Astrocyte (in vitro differentiated cells and primary cell): Measurements from ENCODE around the gene DIP2B. TPM values are rescaled to one million over a fixed set of nuclear protein-coding genes. Genes with fewer than 3 reads are reported as not detected.

ENCODE experiments used
- DNase-seq: peaks from one replicate; pipeline ENCODE4 v3.0.0-alpha.2; 2010; ENCODE audit warnings: low read depth
- FAIRE-seq: peaks from 2 replicates; lab custom pipeline; 2011; peaks lifted over from hg19 to GRCh38; lab: Jason Lieb, UNC
- H2AFZ ChIP-seq: 2 replicates; pipeline ENCODE4 v1.6.0; 2012; ENCODE audit warnings: low read depth, low read length, inconsistent platforms
- H3K27ac ChIP-seq: 2 replicates; pipeline ENCODE4 v1.5.1; 2011; ENCODE audit warnings: low read depth, low read length, inconsistent platforms
- H3K27me3 ChIP-seq: 2 replicates; pipeline ENCODE4 v1.6.0; 2011; ENCODE audit warnings: low read length, inconsistent platforms; ENCODE audit not compliant: insufficient read depth
- H3K36me3 ChIP-seq: 2 replicates; pipeline ENCODE4 v1.5.1; 2011; ENCODE audit warnings: low read length, inconsistent platforms; ENCODE audit not compliant: insufficient read depth
- H3K4me1 ChIP-seq: 2 replicates; pipeline ENCODE4 v1.5.1; 2011; ENCODE audit warnings: low read length, inconsistent platforms; ENCODE audit not compliant: insufficient read depth
- H3K4me2 ChIP-seq: 2 replicates; pipeline ENCODE4 v1.6.0; 2012; ENCODE audit warnings: low read length, inconsistent platforms
- H3K4me3 ChIP-seq: 2 replicates; pipeline ENCODE4 v1.5.1; 2011; ENCODE audit warnings: low read depth, mild to moderate bottlenecking, low read length, inconsistent platforms; ENCODE audit not compliant: insufficient read depth
- H3K79me2 ChIP-seq: 2 replicates; pipeline ENCODE4 v1.6.0; 2012; ENCODE audit warnings: mild to moderate bottlenecking, low read length, inconsistent platforms; ENCODE audit not compliant: insufficient read depth
- H3K9ac ChIP-seq: 2 replicates; pipeline ENCODE4 v1.6.0; 2012; ENCODE audit warnings: mild to moderate bottlenecking, low read length, inconsistent platforms
- H3K9me3 ChIP-seq: 2 replicates; pipeline ENCODE4 v1.5.1; 2012; ENCODE audit warnings: low read depth, mild to moderate bottlenecking, low read length, inconsistent platforms; ENCODE audit not compliant: insufficient read depth
- H4K20me1 ChIP-seq: 2 replicates; pipeline ENCODE4 v1.6.0; 2012; ENCODE audit warnings: low read length, inconsistent platforms; ENCODE audit not compliant: insufficient read depth
- H3K27ac Mint-ChIP-seq: one replicate; pipeline ENCODE4 v1.8.0; 2021; ENCODE audit warnings: mild to moderate bottlenecking, mixed read lengths; ENCODE audit not compliant: unreplicated experiment
- H3K27me3 Mint-ChIP-seq: one replicate; pipeline ENCODE4 v1.8.0; 2021; ENCODE audit warnings: low read depth, mixed read lengths; ENCODE audit not compliant: unreplicated experiment
- H3K36me3 Mint-ChIP-seq: one replicate; pipeline ENCODE4 v1.8.0; 2021; ENCODE audit warnings: low read depth, mixed read lengths; ENCODE audit not compliant: unreplicated experiment
- H3K4me1 Mint-ChIP-seq: one replicate; pipeline ENCODE4 v1.8.0; 2021; ENCODE audit warnings: low read depth, mixed read lengths; ENCODE audit not compliant: unreplicated experiment
- H3K4me3 Mint-ChIP-seq: one replicate; pipeline ENCODE4 v1.8.0; 2021; ENCODE audit warnings: mild to moderate bottlenecking, moderate library complexity, mixed read lengths; ENCODE audit not compliant: unreplicated experiment
- H3K9me3 Mint-ChIP-seq: one replicate; pipeline ENCODE4 v1.8.0; 2021; ENCODE audit warnings: mild to moderate bottlenecking, mixed read lengths; ENCODE audit not compliant: unreplicated experiment
- CTCF ChIP-seq: IDR thresholded peaks from 2 replicates; pipeline ENCODE4 v1.5.1; 2011; ENCODE audit warnings: low read depth, mild to moderate bottlenecking, inconsistent platforms, low read length, moderate library complexity; ENCODE audit not compliant: insufficient read depth
- EZH2 ChIP-seq: IDR thresholded peaks from 2 replicates; pipeline ENCODE4 v1.6.1; 2012; ENCODE audit warnings: mild to moderate bottlenecking, low read length, inconsistent platforms; ENCODE audit not compliant: insufficient read depth
- total RNA-seq: library from RNA; stranded (reverse); gene quantifications from 2 replicates; pipeline ENCODE4 v1.2.1, GENCODE V29; 2021

DIP2B gene
- total RNA-seq, 1 donor from 2014 or later = 53.2 TPM

- Histone ChIP-seq H3K4me1 (peaks cover 13% of the 10 kb centered on the region), H3K4me3 (no peak overlapping the region), H4K20me1 (peaks cover 4% of the 10 kb centered on the region), H3K79me2 (peaks cover 13% of the 10 kb centered on the region), H2AFZ (no peak overlapping the region), H3K36me3 (no peaks in the 10 kb centered on the region), H3K27ac (peak overlapping the region; percentile 42), H3K9ac (peak overlapping the region; percentile 52), H3K27me3 (no peaks in the 10 kb centered on the region), H3K9me3 (no peaks in the 10 kb centered on the region), H3K4me2 (peak overlapping the region; percentile 55)
- no peak for FAIRE-seq
- H3K27ac Mint-ChIP-seq = peak overlapping the region; percentile 75
- TF ChIP-seq EZH2 (no peak), CTCF (no peak)
- no peak for DNase-seq
- H3K4me3 Mint-ChIP-seq = no peak overlapping the region
- H3K27me3 Mint-ChIP-seq = no peaks in the 10 kb centered on the region
- H3K9me3 Mint-ChIP-seq = no peaks in the 10 kb centered on the region
- peaks cover 65% of the 10 kb centered on the region for H3K4me1 Mint-ChIP-seq
- peaks cover under 1% of the 10 kb centered on the region for H3K36me3 Mint-ChIP-seq
Observed at GRCh38 chr12:50641566-50641965, 136.8 kb downstream of the DIP2B start.

DNA sequence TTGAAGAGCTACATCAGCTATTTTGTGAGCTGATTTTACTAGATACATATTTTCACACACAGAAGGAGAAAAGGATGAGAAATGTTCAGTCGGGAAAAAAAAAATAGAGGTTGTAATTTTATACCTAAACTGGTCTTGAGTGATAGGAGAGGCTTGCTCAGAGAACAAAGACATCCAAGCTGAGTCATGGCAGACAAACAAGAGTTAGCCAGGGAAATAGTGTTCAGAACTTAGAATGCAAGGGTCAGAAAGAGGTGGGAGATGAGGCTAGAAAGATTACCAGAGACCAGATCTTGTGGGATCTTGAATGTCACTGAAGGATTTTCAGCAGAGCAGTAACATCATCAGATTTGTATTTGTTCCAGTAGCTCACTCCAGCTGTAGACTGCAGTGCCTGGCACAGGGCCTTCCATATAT is 137.3 kb downstream of the DIP2B start:
- Histone ChIP-seq H3K4me1 (peaks cover 16% of the 10 kb centered on the region), H3K9me3 (no peaks in the 10 kb centered on the region), H2AFZ (no peak overlapping the region), H3K4me3 (no peak overlapping the region), H3K36me3 (no peaks in the 10 kb centered on the region), H3K9ac (peak overlapping the region; percentile 52), H3K27ac (peak overlapping the region; percentile 42), H4K20me1 (peaks cover 4% of the 10 kb centered on the region), H3K4me2 (peak overlapping the region; percentile 55), H3K27me3 (no peaks in the 10 kb centered on the region), H3K79me2 (peaks cover 13% of the 10 kb centered on the region)
- DNase-seq = peak; percentile 92
- no peaks in the 10 kb centered on the region for H3K9me3 Mint-ChIP-seq
- H3K4me3 Mint-ChIP-seq = no peak overlapping the region
- TF ChIP-seq EZH2 (no peak), CTCF (no peak)
- peaks cover 3% of the 10 kb centered on the region for H3K36me3 Mint-ChIP-seq
- H3K27ac Mint-ChIP-seq = peak overlapping the region; percentile 75
- no peak for FAIRE-seq
- H3K4me1 Mint-ChIP-seq = peaks cover 65% of the 10 kb centered on the region
- H3K27me3 Mint-ChIP-seq = no peaks in the 10 kb centered on the region

GRCh38 chr12:50642761-50643160 is 138.0 kb downstream of the DIP2B start:
- TF ChIP-seq EZH2 = no peak
- TF ChIP-seq CTCF = no peak
- H3K27ac ChIP-seq = no peak overlapping the region
- no peak for FAIRE-seq

More at GRCh38 chr12:50642761-50643160, 138.0 kb downstream of the DIP2B start:
- no peak for DNase-seq
- no peak overlapping the region for H3K4me3 Mint-ChIP-seq
- H3K27me3 ChIP-seq = no peaks in the 10 kb centered on the region
- no peak overlapping the region for H2AFZ ChIP-seq
- no peaks in the 10 kb centered on the region for H3K9me3 Mint-ChIP-seq
- H3K9me3 ChIP-seq = no peaks in the 10 kb centered on the region
- peaks cover 64% of the 10 kb centered on the region for H3K4me1 Mint-ChIP-seq
- peaks cover 4% of the 10 kb centered on the region for H4K20me1 ChIP-seq
- peaks cover 13% of the 10 kb centered on the region for H3K79me2 ChIP-seq
- H3K36me3 Mint-ChIP-seq = peaks cover 3% of the 10 kb centered on the region
- H3K27ac Mint-ChIP-seq = peak overlapping the region; percentile 75
- no peak overlapping the region for H3K4me3 ChIP-seq
- no peak overlapping the region for H3K9ac ChIP-seq
- H3K4me2 ChIP-seq = no peak overlapping the region
- H3K4me1 ChIP-seq = peaks cover 23% of the 10 kb centered on the region
- no peaks in the 10 kb centered on the region for H3K27me3 Mint-ChIP-seq
- H3K36me3 ChIP-seq = no peaks in the 10 kb centered on the region
